Astrocyte (in vitro differentiated cells and primary cell): Measurements from ENCODE around the gene OSBPL5. TPM values are rescaled to one million over a fixed set of nuclear protein-coding genes. Genes with fewer than 3 reads are reported as not detected.

Source experiments
- DNase-seq: peaks from one replicate; pipeline ENCODE4 v3.0.0-alpha.2; 2010; ENCODE audit warnings: low read depth
- FAIRE-seq: peaks from 2 replicates; lab custom pipeline; 2011; peaks lifted over from hg19 to GRCh38; lab: Jason Lieb, UNC
- H2AFZ ChIP-seq: 2 replicates; pipeline ENCODE4 v1.6.0; 2012; ENCODE audit warnings: low read depth, low read length, inconsistent platforms
- H3K27ac ChIP-seq: 2 replicates; pipeline ENCODE4 v1.5.1; 2011; ENCODE audit warnings: low read depth, low read length, inconsistent platforms
- H3K27me3 ChIP-seq: 2 replicates; pipeline ENCODE4 v1.6.0; 2011; ENCODE audit warnings: low read length, inconsistent platforms; ENCODE audit not compliant: insufficient read depth
- H3K36me3 ChIP-seq: 2 replicates; pipeline ENCODE4 v1.5.1; 2011; ENCODE audit warnings: low read length, inconsistent platforms; ENCODE audit not compliant: insufficient read depth
- H3K4me1 ChIP-seq: 2 replicates; pipeline ENCODE4 v1.5.1; 2011; ENCODE audit warnings: low read length, inconsistent platforms; ENCODE audit not compliant: insufficient read depth
- H3K4me2 ChIP-seq: 2 replicates; pipeline ENCODE4 v1.6.0; 2012; ENCODE audit warnings: low read length, inconsistent platforms
- H3K4me3 ChIP-seq: 2 replicates; pipeline ENCODE4 v1.5.1; 2011; ENCODE audit warnings: low read depth, mild to moderate bottlenecking, low read length, inconsistent platforms; ENCODE audit not compliant: insufficient read depth
- H3K79me2 ChIP-seq: 2 replicates; pipeline ENCODE4 v1.6.0; 2012; ENCODE audit warnings: mild to moderate bottlenecking, low read length, inconsistent platforms; ENCODE audit not compliant: insufficient read depth
- H3K9ac ChIP-seq: 2 replicates; pipeline ENCODE4 v1.6.0; 2012; ENCODE audit warnings: mild to moderate bottlenecking, low read length, inconsistent platforms
- H3K9me3 ChIP-seq: 2 replicates; pipeline ENCODE4 v1.5.1; 2012; ENCODE audit warnings: low read depth, mild to moderate bottlenecking, low read length, inconsistent platforms; ENCODE audit not compliant: insufficient read depth
- H4K20me1 ChIP-seq: 2 replicates; pipeline ENCODE4 v1.6.0; 2012; ENCODE audit warnings: low read length, inconsistent platforms; ENCODE audit not compliant: insufficient read depth
- H3K27ac Mint-ChIP-seq: one replicate; pipeline ENCODE4 v1.8.0; 2021; ENCODE audit warnings: mild to moderate bottlenecking, mixed read lengths; ENCODE audit not compliant: unreplicated experiment
- H3K27me3 Mint-ChIP-seq: one replicate; pipeline ENCODE4 v1.8.0; 2021; ENCODE audit warnings: low read depth, mixed read lengths; ENCODE audit not compliant: unreplicated experiment
- H3K36me3 Mint-ChIP-seq: one replicate; pipeline ENCODE4 v1.8.0; 2021; ENCODE audit warnings: low read depth, mixed read lengths; ENCODE audit not compliant: unreplicated experiment
- H3K4me1 Mint-ChIP-seq: one replicate; pipeline ENCODE4 v1.8.0; 2021; ENCODE audit warnings: low read depth, mixed read lengths; ENCODE audit not compliant: unreplicated experiment
- H3K4me3 Mint-ChIP-seq: one replicate; pipeline ENCODE4 v1.8.0; 2021; ENCODE audit warnings: mild to moderate bottlenecking, moderate library complexity, mixed read lengths; ENCODE audit not compliant: unreplicated experiment
- H3K9me3 Mint-ChIP-seq: one replicate; pipeline ENCODE4 v1.8.0; 2021; ENCODE audit warnings: mild to moderate bottlenecking, mixed read lengths; ENCODE audit not compliant: unreplicated experiment
- CTCF ChIP-seq: IDR thresholded peaks from 2 replicates; pipeline ENCODE4 v1.5.1; 2011; ENCODE audit warnings: low read depth, mild to moderate bottlenecking, inconsistent platforms, low read length, moderate library complexity; ENCODE audit not compliant: insufficient read depth
- EZH2 ChIP-seq: IDR thresholded peaks from 2 replicates; pipeline ENCODE4 v1.6.1; 2012; ENCODE audit warnings: mild to moderate bottlenecking, low read length, inconsistent platforms; ENCODE audit not compliant: insufficient read depth
- total RNA-seq: library from RNA; stranded (reverse); gene quantifications from 2 replicates; pipeline ENCODE4 v1.2.1, GENCODE V29; 2021

OSBPL5 gene
- total RNA-seq, 1 donor from 2014 or later, result 29.0 TPM

- Histone ChIP-seq H4K20me1 (no peaks in the 10 kb centered on the region), H3K4me2 (no peak overlapping the region), H3K79me2 (no peaks in the 10 kb centered on the region), H3K4me1 (no peaks in the 10 kb centered on the region), H3K9ac (no peak overlapping the region), H3K4me3 (no peak overlapping the region), H3K36me3 (no peaks in the 10 kb centered on the region), H3K27ac (no peak overlapping the region), H2AFZ (no peak overlapping the region), H3K27me3 (peaks cover 6% of the 10 kb centered on the region), H3K9me3 (peaks cover 5% of the 10 kb centered on the region)
- H3K9me3 Mint-ChIP-seq, result peaks cover 9% of the 10 kb centered on the region
- FAIRE-seq (no peak), DNase-seq (no peak)
- H3K4me1 Mint-ChIP-seq, result no peaks in the 10 kb centered on the region
- no peak overlapping the region for H3K4me3 Mint-ChIP-seq
- H3K36me3 Mint-ChIP-seq, result peaks cover 4% of the 10 kb centered on the region
- no peak overlapping the region for H3K27ac Mint-ChIP-seq
- peaks cover 20% of the 10 kb centered on the region for H3K27me3 Mint-ChIP-seq
- TF ChIP-seq EZH2 (no peak), CTCF (no peak)
Observed at GRCh38 chr11:3186166-3186953, 21.2 kb upstream of the OSBPL5 start.

- Histone ChIP-seq H3K9ac (no peak overlapping the region), H4K20me1 (no peaks in the 10 kb centered on the region), H3K4me2 (no peak overlapping the region), H2AFZ (no peak overlapping the region), H3K4me3 (no peak overlapping the region), H3K9me3 (peaks cover 3% of the 10 kb centered on the region), H3K27me3 (peaks cover 6% of the 10 kb centered on the region), H3K4me1 (no peaks in the 10 kb centered on the region), H3K79me2 (no peaks in the 10 kb centered on the region), H3K27ac (no peak overlapping the region), H3K36me3 (no peaks in the 10 kb centered on the region)
- Mint-ChIP-seq H3K36me3 (peaks cover 4% of the 10 kb centered on the region), H3K9me3 (peaks cover 17% of the 10 kb centered on the region), H3K4me3 (no peak overlapping the region), H3K27me3 (peaks cover 21% of the 10 kb centered on the region), H3K4me1 (no peaks in the 10 kb centered on the region), H3K27ac (no peak overlapping the region)
- FAIRE-seq, result no peak
- no peak for TF ChIP-seq EZH2
- TF ChIP-seq CTCF, result no peak
- DNase-seq, result no peak
Observed at GRCh38 chr11:3184732-3185347, 19.7 kb upstream of the OSBPL5 start.

GRCh38 chr11:3183523-3183922, 18.4 kb upstream of the OSBPL5 start:
- peaks cover 2% of the 10 kb centered on the region for H3K4me1 Mint-ChIP-seq
- FAIRE-seq, result no peak

More at GRCh38 chr11:3183523-3183922, 18.4 kb upstream of the OSBPL5 start:
- no peak overlapping the region for H3K4me3 Mint-ChIP-seq
- Histone ChIP-seq H3K36me3 (no peaks in the 10 kb centered on the region), H3K79me2 (no peaks in the 10 kb centered on the region), H3K4me3 (no peak overlapping the region), H4K20me1 (no peaks in the 10 kb centered on the region), H3K4me1 (peaks cover under 1% of the 10 kb centered on the region), H3K9ac (no peak overlapping the region), H3K9me3 (no peaks in the 10 kb centered on the region), H3K4me2 (no peak overlapping the region), H3K27ac (no peak overlapping the region), H3K27me3 (peaks cover 2% of the 10 kb centered on the region), H2AFZ (no peak overlapping the region)
- no peak overlapping the region for H3K27ac Mint-ChIP-seq
- peaks cover 17% of the 10 kb centered on the region for H3K9me3 Mint-ChIP-seq
- peaks cover 4% of the 10 kb centered on the region for H3K36me3 Mint-ChIP-seq
- H3K27me3 Mint-ChIP-seq, result peaks cover 15% of the 10 kb centered on the region
- DNase-seq, result no peak
- TF ChIP-seq CTCF, result no peak
- no peak for TF ChIP-seq EZH2
